ENCODE data around the gene HNF1A.
A peak's percentile ranks its signal among the peaks of the same experiment; 100 is the strongest.

Gene HNF1A

DNA sequence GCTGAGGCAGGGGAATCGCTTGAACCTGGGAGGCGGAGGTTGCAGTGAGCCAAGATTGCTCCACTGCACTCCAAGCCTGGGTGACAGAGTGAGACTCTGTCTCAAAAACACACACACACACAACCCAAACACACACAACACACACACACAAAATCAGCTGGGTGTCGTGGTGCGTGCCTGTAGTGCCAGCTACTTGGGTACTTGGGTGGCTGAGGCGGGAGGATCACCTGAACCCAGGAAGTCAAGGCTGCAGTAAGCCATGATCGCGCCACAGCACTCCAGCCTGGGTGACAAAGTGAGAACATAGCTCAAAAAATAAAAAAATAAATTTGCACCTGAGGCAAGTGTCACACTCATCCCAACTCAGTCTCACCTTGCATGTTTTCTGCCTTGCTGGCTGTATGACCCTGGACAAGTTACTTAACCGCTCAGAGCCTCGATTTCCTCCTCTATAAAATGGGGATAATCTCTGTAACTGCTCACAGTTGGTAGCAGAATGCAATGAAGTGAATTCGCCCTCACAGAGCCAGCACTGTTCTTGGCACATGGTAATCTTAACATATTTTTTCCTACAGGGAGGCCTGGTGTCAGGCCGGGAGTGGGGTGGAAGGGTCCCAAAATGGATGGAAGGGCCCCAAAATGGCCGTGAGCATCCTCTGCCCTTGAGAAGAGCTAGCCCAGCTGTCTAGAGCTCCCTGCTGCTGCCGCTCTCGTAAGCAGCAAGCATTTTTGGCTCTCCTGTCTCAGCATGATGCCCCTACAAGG, 630 bp upstream of the HNF1A start:
- no peak overlapping the region for H3K14ac ChIP-seq (ENCODE audit: low read length)
- H3K36me3 ChIP-seq (replicated peaks in 1 of 2; ENCODE audit: control insufficient read depth in 2 of 2, insufficient read depth in 2 of 2, low read length in 2 of 2), result no peaks in the 10 kb centered on the region
- H3K23ac ChIP-seq (ENCODE audit: low read depth, low read length, poor library complexity), result no peak overlapping the region
- H2AK5ac ChIP-seq (ENCODE audit: low read depth, low read length), result no peak overlapping the region
- no peaks in the 10 kb centered on the region for H3K79me1 ChIP-seq (ENCODE audit: low read depth, low read length)
- H3K4me3 ChIP-seq (ENCODE audit: low read length in 2 of 2), result peak overlapping the region in 1 of 2 donors; percentile 55
- no peak overlapping the region for H2BK120ac ChIP-seq (ENCODE audit: low read depth, low read length)
- H3K27ac ChIP-seq (replicated peaks; ENCODE audit: low read length), result no peak overlapping the region
- H3K4me1 ChIP-seq (ENCODE audit: control insufficient read depth in 2 of 2, insufficient read depth in 1 of 2, low read depth in 1 of 2, low read length in 2 of 2), result peaks cover 5 to 10% of the 10 kb centered on the region in 2 donors
- H3K27me3 ChIP-seq (ENCODE audit: control insufficient read depth in 3 of 3, insufficient read depth in 3 of 3, low read depth in 1 of 3, low read length in 3 of 3), result no peaks in the 10 kb centered on the region
- H2AFZ ChIP-seq (ENCODE audit: low read length), result peak overlapping the region; percentile 63
- no peak overlapping the region for H3K18ac ChIP-seq (ENCODE audit: low read length)
- no peak overlapping the region for H2BK5ac ChIP-seq (ENCODE audit: low read length)
- H3K9me3 ChIP-seq (replicated peaks in 1 of 2; ENCODE audit: control insufficient read depth in 2 of 2, insufficient read depth in 1 of 2, low read depth in 1 of 2, low read length in 2 of 2), result no peaks in the 10 kb centered on the region
- H3K4me2 ChIP-seq (ENCODE audit: insufficient read depth, low read length, poor library complexity, severe bottlenecking), result no peak overlapping the region
- no peak for DNase-seq (ENCODE audit: low spot score)
- no peak overlapping the region for H4K8ac ChIP-seq (ENCODE audit: low read depth, low read length)
- no CpG with 5 or more reads among the region's 14 CpGs for WGBS, 2 donors (ENCODE audit: extremely low coverage in 2 of 2, insufficient read length in 2 of 2, insufficient replicate concordance in 1 of 2)
- H3K9ac ChIP-seq (ENCODE audit: low read depth, low read length, poor library complexity), result no peak overlapping the region
- H2BK12ac ChIP-seq (ENCODE audit: low read length), result no peak overlapping the region
- H2BK15ac ChIP-seq (ENCODE audit: low read length), result no peak overlapping the region
- no peak overlapping the region for H4K91ac ChIP-seq (ENCODE audit: low read depth, low read length, poor library complexity)
- H3K4ac ChIP-seq (ENCODE audit: low read length), result no peak overlapping the region

DNA sequence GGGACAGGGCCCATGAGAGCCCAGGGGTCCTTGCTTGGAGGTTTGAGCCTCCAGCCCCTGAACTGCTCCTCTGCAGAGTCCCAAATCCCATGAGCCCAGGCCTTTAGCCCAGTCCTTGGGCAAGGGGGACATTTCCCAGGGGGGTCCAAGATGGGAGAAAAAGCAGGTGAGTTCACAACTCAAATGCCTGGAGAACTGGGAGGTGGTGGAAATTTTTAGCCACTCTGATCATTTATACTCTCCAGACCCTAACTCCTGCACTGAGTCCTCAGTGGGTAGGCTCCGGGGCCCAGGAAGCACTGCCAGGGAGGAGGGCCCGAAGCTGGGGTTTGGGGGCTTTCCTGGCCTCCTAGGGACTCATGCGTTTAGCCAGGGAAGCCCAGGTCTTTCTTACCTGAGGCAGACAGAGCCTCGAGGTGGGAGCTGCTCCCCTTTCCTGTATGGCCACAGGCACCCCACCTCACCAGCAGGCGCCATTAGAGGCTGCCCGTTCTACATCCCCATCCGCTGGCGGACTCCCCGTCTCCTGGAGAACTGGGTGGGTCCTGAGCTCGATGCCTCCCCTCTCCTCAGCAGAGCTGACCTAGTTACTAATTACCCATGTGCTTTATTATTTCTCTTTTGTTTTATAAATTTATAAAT, 998 bp downstream of the HNF1A start:
- peak overlapping the region; percentile 35 for H2BK5ac ChIP-seq (ENCODE audit: low read length)
- H3K4me1 ChIP-seq (ENCODE audit: control insufficient read depth in 2 of 2, insufficient read depth in 1 of 2, low read depth in 1 of 2, low read length in 2 of 2), result peaks cover 1 to 14% of the 10 kb centered on the region in 2 donors
- H3K9ac ChIP-seq (ENCODE audit: low read depth, low read length, poor library complexity), result no peak overlapping the region
- H3K23ac ChIP-seq (ENCODE audit: low read depth, low read length, poor library complexity), result no peak overlapping the region
- peak overlapping the region; percentile 56 for H2AK5ac ChIP-seq (ENCODE audit: low read depth, low read length)
- H2BK15ac ChIP-seq (ENCODE audit: low read length), result peak overlapping the region; percentile 75
- no peaks in the 10 kb centered on the region for H3K36me3 ChIP-seq (replicated peaks in 1 of 2; ENCODE audit: control insufficient read depth in 2 of 2, insufficient read depth in 2 of 2, low read length in 2 of 2)
- no peak overlapping the region for H4K8ac ChIP-seq (ENCODE audit: low read depth, low read length)
- H3K27ac ChIP-seq (replicated peaks; ENCODE audit: low read length), result no peak overlapping the region
- no peaks in the 10 kb centered on the region for H3K27me3 ChIP-seq (ENCODE audit: control insufficient read depth in 3 of 3, insufficient read depth in 3 of 3, low read depth in 1 of 3, low read length in 3 of 3)
- H3K4ac ChIP-seq (ENCODE audit: low read length), result no peak overlapping the region
- H2AFZ ChIP-seq (ENCODE audit: low read length), result no peak overlapping the region
- no peak overlapping the region for H3K4me2 ChIP-seq (ENCODE audit: insufficient read depth, low read length, poor library complexity, severe bottlenecking)
- H2BK120ac ChIP-seq (ENCODE audit: low read depth, low read length), result no peak overlapping the region
- H3K9me3 ChIP-seq (replicated peaks in 1 of 2; ENCODE audit: control insufficient read depth in 2 of 2, insufficient read depth in 1 of 2, low read depth in 1 of 2, low read length in 2 of 2), result no peaks in the 10 kb centered on the region
- no peaks in the 10 kb centered on the region for H3K79me1 ChIP-seq (ENCODE audit: low read depth, low read length)
- H2BK12ac ChIP-seq (ENCODE audit: low read length), result no peak overlapping the region
- DNase-seq (ENCODE audit: low spot score), result no peak
- WGBS, 2 donors (ENCODE audit: extremely low coverage in 2 of 2, insufficient read length in 2 of 2, insufficient replicate concordance in 1 of 2), result no CpG with 5 or more reads among the region's 10 CpGs
- H3K18ac ChIP-seq (ENCODE audit: low read length), result no peak overlapping the region
- H3K14ac ChIP-seq (ENCODE audit: low read length), result no peak overlapping the region
- H3K4me3 ChIP-seq (ENCODE audit: low read length in 2 of 2), result no peak overlapping the region
- H4K91ac ChIP-seq (ENCODE audit: low read depth, low read length, poor library complexity), result no peak overlapping the region

DNA sequence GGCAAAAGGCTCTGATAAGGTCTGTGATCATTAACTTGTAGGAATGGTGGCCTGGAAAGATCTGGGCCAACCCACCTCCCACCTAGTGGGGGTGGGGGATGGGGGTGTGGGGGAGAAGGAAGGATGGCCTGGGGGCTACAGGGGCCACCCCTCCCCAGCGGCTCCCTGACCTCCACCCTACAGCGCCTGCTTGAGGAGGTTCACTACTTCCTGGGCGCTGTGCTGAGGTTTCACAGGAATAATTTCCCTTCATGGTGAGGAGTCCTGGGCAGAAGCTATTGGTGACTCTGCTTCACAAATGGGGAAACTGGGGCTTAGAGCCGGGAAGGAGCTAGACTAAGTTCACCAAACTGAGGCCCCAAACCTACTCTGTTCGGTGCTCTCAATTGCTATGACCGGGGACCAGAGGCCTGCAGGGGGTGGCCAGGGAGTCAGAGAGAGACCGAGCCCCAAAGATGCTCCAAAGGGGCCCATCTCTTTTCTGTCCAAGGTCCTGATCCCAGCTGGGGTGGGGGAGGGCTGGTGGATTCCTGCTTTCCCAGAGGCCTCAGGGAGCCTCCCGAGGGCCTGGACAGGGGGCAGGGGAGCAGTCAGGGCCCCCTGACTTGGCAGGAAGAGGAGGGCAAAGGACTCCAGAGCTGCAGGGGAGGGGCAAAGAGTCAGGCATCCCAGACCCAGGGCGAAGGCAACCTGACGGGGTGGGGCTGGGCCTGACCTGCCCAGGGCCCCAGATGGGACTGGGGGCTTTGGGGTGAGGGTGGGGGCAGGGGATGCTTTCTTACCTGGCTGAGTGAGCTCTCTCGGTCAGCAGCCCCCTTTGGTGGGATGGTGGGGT, 1.7 kb downstream of the HNF1A start:
- Histone ChIP-seq H3K23ac (ENCODE audit: low read depth, low read length, poor library complexity) (no peak overlapping the region), H3K4ac (ENCODE audit: low read length) (no peak overlapping the region), H3K27me3 (ENCODE audit: control insufficient read depth in 3 of 3, insufficient read depth in 3 of 3, low read depth in 1 of 3, low read length in 3 of 3) (no peaks in the 10 kb centered on the region), H3K9ac (ENCODE audit: low read depth, low read length, poor library complexity) (no peak overlapping the region), H2BK15ac (ENCODE audit: low read length) (peak overlapping the region; percentile 75), H3K4me2 (ENCODE audit: insufficient read depth, low read length, poor library complexity, severe bottlenecking) (no peak overlapping the region), H3K36me3 (replicated peaks in 1 of 2; ENCODE audit: control insufficient read depth in 2 of 2, insufficient read depth in 2 of 2, low read length in 2 of 2) (no peaks in the 10 kb centered on the region), H4K8ac (ENCODE audit: low read depth, low read length) (no peak overlapping the region), H2AK5ac (ENCODE audit: low read depth, low read length) (peak overlapping the region; percentile 75), H2BK12ac (ENCODE audit: low read length) (no peak overlapping the region), H3K18ac (ENCODE audit: low read length) (peak overlapping the region; percentile 8), H3K79me1 (ENCODE audit: low read depth, low read length) (no peaks in the 10 kb centered on the region), H3K27ac (replicated peaks; ENCODE audit: low read length) (no peak overlapping the region), H3K4me3 (ENCODE audit: low read length in 2 of 2) (no peak overlapping the region), H2AFZ (ENCODE audit: low read length) (peak overlapping the region; percentile 75), H3K4me1 (ENCODE audit: control insufficient read depth in 2 of 2, insufficient read depth in 1 of 2, low read depth in 1 of 2, low read length in 2 of 2) (peaks cover 2 to 16% of the 10 kb centered on the region in 2 donors), H2BK120ac (ENCODE audit: low read depth, low read length) (no peak overlapping the region), H2BK5ac (ENCODE audit: low read length) (no peak overlapping the region), H3K9me3 (replicated peaks in 1 of 2; ENCODE audit: control insufficient read depth in 2 of 2, insufficient read depth in 1 of 2, low read depth in 1 of 2, low read length in 2 of 2) (no peaks in the 10 kb centered on the region), H4K91ac (ENCODE audit: low read depth, low read length, poor library complexity) (no peak overlapping the region), H3K14ac (ENCODE audit: low read length) (no peak overlapping the region)
- no CpG with 5 or more reads among the region's 11 CpGs for WGBS, 2 donors (ENCODE audit: extremely low coverage in 2 of 2, insufficient read length in 2 of 2, insufficient replicate concordance in 1 of 2)
- no peak for DNase-seq (ENCODE audit: low spot score)
